ENCODE measurements around the gene PSMB3. TPM values are rescaled to one million over a fixed set of nuclear protein-coding genes. Genes with fewer than 3 reads are reported as not detected.

The PSMB3 gene
- total RNA-seq, 2 donors from 2014 or later, result 235 to 375 TPM

- Mint-ChIP-seq H3K4me3 (no peak overlapping the region), H3K36me3 (ENCODE audit: low read depth) (peaks cover 16% of the 10 kb centered on the region), H3K9me3 (no peaks in the 10 kb centered on the region), H3K27me3 (no peaks in the 10 kb centered on the region), H3K27ac (no peak overlapping the region), H3K4me1 (peaks cover 17% of the 10 kb centered on the region)
- no peak for ATAC-seq (replicated peaks)
Observed at GRCh38 chr17:38738007-38738662, 14.4 kb upstream of the PSMB3 start.

- peaks cover 10% of the 10 kb centered on the region for H3K36me3 Mint-ChIP-seq (ENCODE audit: low read depth)
- H3K27ac Mint-ChIP-seq, result no peak overlapping the region
- H3K4me3 Mint-ChIP-seq, result no peak overlapping the region
- H3K27me3 Mint-ChIP-seq, result no peaks in the 10 kb centered on the region
- H3K9me3 Mint-ChIP-seq, result no peaks in the 10 kb centered on the region
- H3K4me1 Mint-ChIP-seq, result peaks cover 12% of the 10 kb centered on the region
- no peak for ATAC-seq (replicated peaks)
Observed at GRCh38 chr17:38738686-38739085, 13.9 kb upstream of the PSMB3 start.

GRCh38 chr17:38739305-38739704 lies 13.2 kb upstream of the PSMB3 start:
- no peak overlapping the region for H3K4me3 Mint-ChIP-seq
- ATAC-seq (replicated peaks), result no peak
- peaks cover 8% of the 10 kb centered on the region for H3K4me1 Mint-ChIP-seq
- H3K9me3 Mint-ChIP-seq, result no peaks in the 10 kb centered on the region
- H3K27me3 Mint-ChIP-seq, result no peaks in the 10 kb centered on the region
- H3K36me3 Mint-ChIP-seq (ENCODE audit: low read depth), result peaks cover 5% of the 10 kb centered on the region
- no peak overlapping the region for H3K27ac Mint-ChIP-seq

GRCh38 chr17:38740044-38740443 lies 12.5 kb upstream of the PSMB3 start:
- no peak overlapping the region for H3K4me3 Mint-ChIP-seq
- no peak for ATAC-seq (replicated peaks)
- no peaks in the 10 kb centered on the region for H3K36me3 Mint-ChIP-seq (ENCODE audit: low read depth)
- H3K27me3 Mint-ChIP-seq, result peaks cover 4% of the 10 kb centered on the region
- peaks cover 2% of the 10 kb centered on the region for H3K4me1 Mint-ChIP-seq
- H3K27ac Mint-ChIP-seq, result no peak overlapping the region
- no peaks in the 10 kb centered on the region for H3K9me3 Mint-ChIP-seq

GRCh38 chr17:38740806-38741205 lies 11.7 kb upstream of the PSMB3 start:
- peaks cover 5% of the 10 kb centered on the region for H3K27me3 Mint-ChIP-seq
- no peak overlapping the region for H3K4me3 Mint-ChIP-seq
- no peak overlapping the region for H3K27ac Mint-ChIP-seq
- no peaks in the 10 kb centered on the region for H3K4me1 Mint-ChIP-seq
- no peaks in the 10 kb centered on the region for H3K36me3 Mint-ChIP-seq (ENCODE audit: low read depth)
- no peaks in the 10 kb centered on the region for H3K9me3 Mint-ChIP-seq
- no peak for ATAC-seq (replicated peaks)

- H3K27me3 Mint-ChIP-seq, result peaks cover 11% of the 10 kb centered on the region
- H3K9me3 Mint-ChIP-seq, result no peaks in the 10 kb centered on the region
- H3K36me3 Mint-ChIP-seq (ENCODE audit: low read depth), result no peaks in the 10 kb centered on the region
- no peak overlapping the region for H3K27ac Mint-ChIP-seq
- no peaks in the 10 kb centered on the region for H3K4me1 Mint-ChIP-seq
- no peak for ATAC-seq (replicated peaks)
- no peak overlapping the region for H3K4me3 Mint-ChIP-seq
Observed at GRCh38 chr17:38741461-38741860, 11.1 kb upstream of the PSMB3 start.

- H3K4me1 Mint-ChIP-seq, result no peaks in the 10 kb centered on the region
- H3K9me3 Mint-ChIP-seq, result no peaks in the 10 kb centered on the region
- no peak for ATAC-seq (replicated peaks)
- no peak overlapping the region for H3K4me3 Mint-ChIP-seq
- H3K36me3 Mint-ChIP-seq (ENCODE audit: low read depth), result no peaks in the 10 kb centered on the region
- H3K27me3 Mint-ChIP-seq, result peaks cover 16% of the 10 kb centered on the region
- peak overlapping the region; percentile 14 for H3K27ac Mint-ChIP-seq
Observed at GRCh38 chr17:38741921-38742410, 10.6 kb upstream of the PSMB3 start.

GRCh38 chr17:38742411-38743308 lies 9.9 kb upstream of the PSMB3 start:
- Mint-ChIP-seq H3K27me3 (peaks cover 16% of the 10 kb centered on the region), H3K27ac (peak overlapping the region; percentile 14), H3K4me3 (no peak overlapping the region), H3K4me1 (no peaks in the 10 kb centered on the region), H3K36me3 (ENCODE audit: low read depth) (no peaks in the 10 kb centered on the region), H3K9me3 (no peaks in the 10 kb centered on the region)
- ATAC-seq (replicated peaks), result peak; percentile 85

GRCh38 chr17:38743556-38744171 lies 8.9 kb upstream of the PSMB3 start:
- Mint-ChIP-seq H3K36me3 (ENCODE audit: low read depth) (no peaks in the 10 kb centered on the region), H3K27me3 (peaks cover 19% of the 10 kb centered on the region), H3K4me3 (no peak overlapping the region), H3K27ac (peak overlapping the region; percentile 28), H3K9me3 (no peaks in the 10 kb centered on the region), H3K4me1 (no peaks in the 10 kb centered on the region)
- ATAC-seq (replicated peaks), result no peak

- H3K36me3 Mint-ChIP-seq (ENCODE audit: low read depth), result no peaks in the 10 kb centered on the region
- H3K9me3 Mint-ChIP-seq, result no peaks in the 10 kb centered on the region
- H3K4me3 Mint-ChIP-seq, result peak overlapping the region; percentile 1
- H3K4me1 Mint-ChIP-seq, result no peaks in the 10 kb centered on the region
- no peak overlapping the region for H3K27ac Mint-ChIP-seq
- no peak for ATAC-seq (replicated peaks)
- peaks cover 19% of the 10 kb centered on the region for H3K27me3 Mint-ChIP-seq
Observed at GRCh38 chr17:38745545-38745944, 7.0 kb upstream of the PSMB3 start.

GRCh38 chr17:38746004-38746848 lies 6.3 kb upstream of the PSMB3 start:
- Mint-ChIP-seq H3K27ac (no peak overlapping the region), H3K27me3 (peaks cover 25% of the 10 kb centered on the region), H3K9me3 (no peaks in the 10 kb centered on the region), H3K4me1 (peaks cover 5% of the 10 kb centered on the region), H3K36me3 (ENCODE audit: low read depth) (peaks cover 5% of the 10 kb centered on the region), H3K4me3 (peak overlapping the region; percentile 1)
- ATAC-seq (replicated peaks), result no peak

- peak overlapping the region; percentile 1 for H3K4me3 Mint-ChIP-seq
- no peaks in the 10 kb centered on the region for H3K9me3 Mint-ChIP-seq
- H3K4me1 Mint-ChIP-seq, result peaks cover 12% of the 10 kb centered on the region
- H3K27ac Mint-ChIP-seq, result no peak overlapping the region
- peaks cover 26% of the 10 kb centered on the region for H3K27me3 Mint-ChIP-seq
- no peak for ATAC-seq (replicated peaks)
- peaks cover 12% of the 10 kb centered on the region for H3K36me3 Mint-ChIP-seq (ENCODE audit: low read depth)
Observed at GRCh38 chr17:38746849-38747462, 5.6 kb upstream of the PSMB3 start.

- Mint-ChIP-seq H3K27ac (no peak overlapping the region), H3K9me3 (no peaks in the 10 kb centered on the region), H3K27me3 (peaks cover 26% of the 10 kb centered on the region), H3K4me1 (peaks cover 15% of the 10 kb centered on the region), H3K36me3 (ENCODE audit: low read depth) (peaks cover 19% of the 10 kb centered on the region), H3K4me3 (peak overlapping the region; percentile 53)
- ATAC-seq (replicated peaks), result no peak
Observed at GRCh38 chr17:38747463-38748148, 4.9 kb upstream of the PSMB3 start.
